HG02943 (cell line): ENCODE data around the gene PPM1E.

Experiments used
- ATAC-seq: cut with Tn5 transposase; IDR thresholded peaks from one replicate; pipeline ENCODE4 v1.9.1; 2021; ENCODE audit warnings: mild to moderate bottlenecking, low read depth, moderate library complexity; ENCODE audit not compliant: unreplicated experiment

PPM1E gene

DNA sequence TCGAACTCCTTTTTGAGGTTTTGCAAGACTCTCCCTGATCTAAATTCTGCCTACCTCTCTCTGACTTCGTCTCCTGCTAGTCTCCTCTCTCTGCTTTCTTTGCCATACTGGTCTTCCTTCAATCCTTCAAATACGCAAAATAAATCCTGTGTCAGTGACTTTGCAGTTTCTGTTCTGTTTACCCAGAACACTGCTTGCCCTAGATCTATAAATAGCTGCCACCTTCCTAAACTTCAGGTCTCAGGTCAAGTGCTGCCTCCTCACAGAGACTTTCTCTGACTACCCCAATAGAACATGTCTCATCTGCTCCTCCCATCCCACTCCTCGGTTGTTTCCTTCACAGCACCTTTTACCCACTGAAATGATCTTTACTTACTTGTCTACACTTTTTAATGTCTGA, 272.1 kb downstream of the PPM1E start:
- no peak for ATAC-seq

DNA sequence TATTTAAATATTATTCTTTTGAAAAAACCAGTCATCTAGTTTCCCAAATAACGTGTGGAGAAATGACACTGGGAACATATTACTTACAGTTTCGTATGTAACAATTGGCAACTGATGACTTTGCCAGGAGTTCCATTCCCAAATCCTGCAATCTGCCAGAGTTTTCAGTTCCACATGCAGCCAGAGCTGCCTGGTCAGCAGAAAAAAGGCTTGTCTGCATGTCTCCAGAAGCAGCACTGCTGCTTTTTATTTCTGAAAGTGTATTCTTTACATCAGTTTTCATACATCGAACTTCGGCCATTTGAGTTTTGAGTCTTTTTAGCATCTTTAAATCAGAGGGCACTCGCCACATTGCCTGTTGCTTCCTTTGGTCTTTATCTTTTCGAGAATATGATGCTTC, 272.7 kb downstream of the PPM1E start:
- no peak for ATAC-seq

DNA sequence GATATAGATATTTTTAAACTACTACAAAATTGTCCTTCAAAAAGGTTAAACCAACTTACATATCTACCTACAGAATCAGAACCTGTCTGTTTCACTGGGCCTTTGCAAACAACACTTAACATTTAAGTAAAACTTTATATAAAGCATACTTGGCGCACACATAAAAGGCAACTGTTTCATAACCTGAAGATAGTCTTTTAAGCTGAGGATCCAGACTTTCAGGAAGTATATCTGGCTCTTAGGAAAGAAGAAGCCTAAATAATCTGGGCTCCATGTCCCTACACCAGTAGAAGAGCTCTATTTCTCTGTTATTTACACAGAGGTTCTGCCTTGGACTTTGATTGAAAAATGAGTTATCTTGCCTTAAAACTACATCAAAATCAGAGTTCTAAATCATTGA, 275.2 kb downstream of the PPM1E start:
- ATAC-seq = no peak
